DMS153 treated with DMSO at 0.1 percent for 48 hours (cell line): Measurements from ENCODE around the gene ATRNL1.

Experiments used
- DNase-seq: peaks from one replicate; lab custom pipeline; 2025; ENCODE audit not compliant: unreplicated experiment; lab: John Stamatoyannopoulos, UW

ATRNL1 gene

DNA sequence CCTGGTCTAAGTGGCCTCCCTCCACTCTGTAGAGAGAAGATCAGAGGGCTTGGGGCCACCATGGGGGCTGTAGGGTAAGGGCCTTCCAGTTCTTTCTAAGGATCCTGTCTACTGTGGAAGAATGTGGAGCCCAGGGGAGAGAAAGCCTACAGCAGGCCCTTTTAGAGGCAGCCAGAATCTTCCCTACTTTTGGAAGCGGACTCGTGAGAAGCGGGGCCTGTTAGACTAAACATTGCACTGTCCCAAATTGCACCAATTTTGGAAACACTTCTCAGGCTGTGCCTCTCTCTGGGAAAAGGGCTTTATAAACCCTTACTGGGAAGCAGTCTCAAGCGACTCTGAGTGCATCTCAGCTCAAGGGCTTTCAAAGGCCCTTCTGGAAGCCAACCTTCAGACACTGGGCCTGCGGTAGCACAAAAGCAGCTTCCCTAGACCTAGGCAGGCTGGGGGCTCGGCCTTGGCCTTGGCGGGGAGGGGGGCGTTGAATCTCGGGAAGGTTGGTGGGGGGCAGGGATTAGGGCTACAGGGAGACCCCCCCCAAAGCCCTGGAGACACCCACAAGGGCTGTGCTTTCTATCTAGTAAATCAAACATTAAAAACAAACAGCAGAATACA is 881.8 kb downstream of the ATRNL1 start:
- no peak for DNase-seq

DNA sequence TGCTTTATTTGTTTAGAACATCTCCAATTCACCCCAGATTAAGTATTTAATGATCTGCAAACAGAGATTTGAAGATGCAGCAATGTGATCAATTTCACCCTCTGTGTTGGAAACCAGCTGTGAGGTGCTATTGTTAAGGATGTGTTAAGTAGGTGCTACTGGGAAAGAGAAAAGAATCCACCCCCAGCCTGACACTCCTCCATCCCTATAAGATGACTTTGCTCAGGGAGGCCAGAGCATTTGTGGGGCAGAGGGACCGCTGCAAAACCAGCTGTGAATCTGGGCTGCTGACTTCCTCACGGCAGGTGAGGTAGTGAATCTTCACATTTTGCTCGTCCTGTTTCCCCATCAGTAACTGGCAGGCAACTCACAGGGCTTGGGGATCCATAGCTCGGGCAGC is 882.3 kb downstream of the ATRNL1 start:
- no peak for DNase-seq

DNA sequence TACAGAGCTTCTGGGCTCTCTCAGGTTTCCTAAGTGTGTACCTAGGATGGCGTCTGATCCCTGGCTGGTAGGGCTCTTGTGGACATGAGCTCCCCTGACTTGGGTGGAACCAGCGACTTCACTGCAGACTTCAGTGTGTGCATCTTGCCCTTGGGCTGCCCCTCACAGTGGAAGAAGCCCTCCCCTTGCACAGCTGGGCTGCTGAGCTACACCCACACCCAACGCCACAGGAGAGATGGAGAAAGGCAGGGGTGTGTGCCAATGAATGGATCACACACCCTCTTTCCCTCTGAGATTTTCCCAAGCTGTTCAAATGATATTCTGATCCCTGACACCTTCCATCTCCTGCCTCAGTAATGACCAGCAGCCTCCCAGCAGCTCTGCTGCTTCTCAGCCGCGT is 883.2 kb downstream of the ATRNL1 start:
- DNase-seq: no peak

DNA sequence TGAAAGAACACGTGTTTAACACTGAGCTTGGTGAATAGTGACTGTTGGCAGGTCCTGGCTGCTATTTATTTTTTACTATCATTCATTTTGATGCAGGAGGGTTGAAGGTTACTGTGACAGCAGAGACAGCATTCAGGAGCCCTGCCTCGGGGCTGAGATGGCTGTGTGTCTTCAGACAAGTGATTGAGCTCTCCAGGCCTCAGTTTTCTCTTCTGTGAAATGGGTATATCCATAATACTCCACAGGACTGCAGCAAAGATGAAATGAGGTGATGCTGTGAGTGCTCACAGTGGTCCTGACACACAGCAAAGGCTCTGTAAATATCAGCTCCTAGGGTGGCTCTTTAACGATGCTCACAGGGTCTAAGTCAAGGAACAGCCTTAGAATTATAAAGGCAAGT is 884.7 kb downstream of the ATRNL1 start:
- DNase-seq: no peak

DNA sequence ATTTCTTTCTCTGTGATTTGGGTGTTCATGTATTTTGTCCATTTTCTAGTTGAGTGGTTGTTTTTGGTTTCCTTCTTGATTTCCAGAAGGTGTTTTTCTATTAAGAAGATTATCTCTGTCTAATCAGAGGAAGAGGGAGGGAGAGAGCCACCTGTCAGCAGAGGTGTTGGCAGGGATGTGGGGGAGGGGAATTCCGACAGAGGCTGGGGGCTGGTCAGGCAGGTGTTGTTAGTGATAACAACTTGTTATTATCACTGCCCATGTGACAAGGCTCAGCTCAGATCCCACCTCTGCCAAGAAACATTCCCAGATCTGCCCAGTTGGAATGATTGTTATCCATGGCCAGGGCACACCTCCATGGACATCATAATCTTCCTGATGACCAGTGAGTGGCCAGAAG is 886.4 kb downstream of the ATRNL1 start:
- DNase-seq: no peak

DNA sequence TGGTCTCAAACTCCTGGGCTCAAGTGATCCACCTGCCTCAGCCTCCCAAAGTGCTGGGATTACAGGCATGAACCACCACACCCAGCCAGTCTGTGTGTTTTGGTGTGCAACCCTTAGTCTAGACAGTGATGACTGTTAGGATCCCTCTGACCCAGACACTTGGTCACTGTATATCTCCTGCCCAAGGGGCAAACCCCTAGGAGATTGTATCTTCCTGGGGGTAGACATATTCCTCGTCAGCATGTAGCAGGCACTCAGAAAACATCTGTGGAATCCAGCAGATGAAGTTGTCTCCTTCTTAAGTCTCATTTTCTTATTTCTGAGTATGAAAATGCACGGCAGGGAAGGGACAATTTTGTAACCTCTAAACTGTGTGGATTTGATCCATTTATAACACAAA is 887.3 kb downstream of the ATRNL1 start:
- no peak for DNase-seq

DNA sequence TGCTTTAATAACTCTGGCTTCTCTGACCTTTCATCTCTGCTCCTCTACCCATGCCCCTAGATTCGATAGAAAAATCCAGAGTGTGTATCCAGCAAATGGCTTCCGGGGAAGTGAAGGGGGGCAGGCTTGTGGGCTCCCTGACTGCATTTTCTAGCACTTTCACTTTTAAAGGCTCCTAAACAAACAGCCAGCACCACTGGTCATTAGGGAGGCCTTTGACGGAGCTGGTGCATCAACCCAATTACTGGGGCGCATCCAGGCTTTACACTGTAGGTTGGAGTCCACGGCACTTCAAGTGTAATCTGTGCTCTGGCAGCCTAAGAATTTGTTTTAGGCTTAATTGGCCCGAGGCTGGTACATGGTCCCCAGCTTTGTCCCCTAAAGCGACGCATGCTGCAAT is 887.9 kb downstream of the ATRNL1 start:
- no peak for DNase-seq

DNA sequence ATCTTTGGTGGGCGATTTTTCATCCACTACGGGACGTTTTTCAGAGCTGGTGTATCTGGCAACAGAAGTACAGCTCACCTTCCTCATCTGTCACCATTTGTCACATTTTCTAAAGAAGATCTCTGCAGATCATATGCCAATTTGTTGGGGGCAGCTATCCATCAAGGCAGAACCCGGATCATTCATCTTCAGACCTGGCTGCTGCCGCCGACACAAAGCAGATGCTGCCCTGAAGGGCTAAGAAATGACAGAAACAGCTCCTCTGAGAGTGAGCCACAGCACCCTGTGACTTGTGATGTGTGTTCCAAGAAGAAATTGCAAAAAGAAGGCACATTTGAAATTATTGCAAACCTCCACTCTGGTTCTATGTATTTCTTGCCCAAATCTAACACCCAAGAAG is 888.9 kb downstream of the ATRNL1 start:
- DNase-seq: no peak

DNA sequence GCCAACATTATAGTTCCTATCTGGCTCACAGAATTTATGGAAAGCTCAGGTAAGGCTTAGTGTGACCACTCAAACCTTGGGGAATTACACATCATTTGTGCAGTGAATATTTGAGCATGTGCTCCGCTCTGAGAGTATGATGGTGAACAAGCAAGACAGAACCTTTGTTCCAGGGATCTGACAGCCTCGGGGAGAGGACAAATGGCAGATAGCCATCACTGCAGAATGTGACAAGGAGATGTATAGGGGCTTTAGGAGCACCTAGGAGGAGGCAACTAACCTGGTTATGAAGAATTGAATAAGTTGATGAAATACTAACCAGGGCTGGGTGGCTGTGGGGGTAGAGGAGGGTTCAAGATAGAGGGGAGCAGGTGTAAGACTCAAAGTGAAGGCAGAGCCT is 889.4 kb downstream of the ATRNL1 start:
- DNase-seq: no peak

DNA sequence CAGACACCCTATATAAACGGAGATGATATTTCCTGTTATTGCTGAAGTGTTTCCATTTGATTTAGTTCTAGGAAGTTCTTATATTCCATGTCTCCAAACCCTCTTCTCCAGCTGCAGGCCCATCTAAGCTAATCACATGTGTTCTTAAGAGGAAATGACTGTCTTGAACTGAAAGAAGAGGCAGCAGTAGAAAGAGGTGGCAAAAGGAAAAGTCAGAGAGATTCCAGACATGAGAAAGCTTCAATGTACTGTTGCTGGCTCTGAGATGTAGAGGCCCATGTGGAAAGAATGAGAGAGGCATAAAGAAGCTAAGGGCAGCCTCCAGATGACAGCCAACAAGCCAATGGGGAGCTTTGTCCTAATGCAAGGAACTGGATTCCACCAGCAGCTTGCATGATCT is 892.6 kb downstream of the ATRNL1 start:
- DNase-seq: no peak

DNA sequence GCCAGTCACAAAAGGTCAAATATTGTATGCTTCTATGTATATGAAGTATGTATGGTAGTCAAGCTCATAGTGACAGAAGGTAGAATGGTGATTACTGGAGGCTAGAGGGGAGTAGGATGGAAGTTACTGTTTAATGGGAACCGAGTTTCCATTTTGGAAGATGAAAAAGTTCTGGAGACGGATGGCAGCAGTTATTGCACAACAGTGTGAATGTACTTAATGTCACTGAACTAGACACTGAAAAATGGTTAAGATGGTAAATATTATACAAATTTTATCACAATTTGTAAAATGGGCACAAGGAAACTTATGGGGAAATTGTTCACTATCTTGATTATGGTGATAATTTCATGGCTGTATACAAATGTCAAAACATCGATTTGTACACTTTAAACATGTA is 895.2 kb downstream of the ATRNL1 start:
- DNase-seq: no peak

DNA sequence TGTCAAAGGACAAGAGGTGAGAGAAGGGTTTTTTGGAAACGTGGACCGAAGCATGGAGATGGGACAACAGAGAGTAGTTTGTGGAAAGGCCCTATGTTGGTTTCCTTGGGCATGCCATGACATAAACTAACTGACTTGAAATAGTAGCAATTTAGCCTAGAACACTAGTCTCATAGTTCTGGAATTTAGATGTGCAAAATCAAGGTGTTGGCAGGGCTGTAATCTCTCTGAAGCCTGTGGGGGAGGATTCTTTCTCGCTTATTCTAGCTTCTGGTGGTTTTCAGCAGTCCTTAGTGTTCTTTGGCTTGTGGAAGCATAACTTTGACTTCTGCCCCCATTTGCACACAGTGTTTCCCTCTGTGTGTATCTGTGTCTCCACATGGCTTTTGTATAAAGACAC is 896.5 kb downstream of the ATRNL1 start:
- DNase-seq: no peak

DNA sequence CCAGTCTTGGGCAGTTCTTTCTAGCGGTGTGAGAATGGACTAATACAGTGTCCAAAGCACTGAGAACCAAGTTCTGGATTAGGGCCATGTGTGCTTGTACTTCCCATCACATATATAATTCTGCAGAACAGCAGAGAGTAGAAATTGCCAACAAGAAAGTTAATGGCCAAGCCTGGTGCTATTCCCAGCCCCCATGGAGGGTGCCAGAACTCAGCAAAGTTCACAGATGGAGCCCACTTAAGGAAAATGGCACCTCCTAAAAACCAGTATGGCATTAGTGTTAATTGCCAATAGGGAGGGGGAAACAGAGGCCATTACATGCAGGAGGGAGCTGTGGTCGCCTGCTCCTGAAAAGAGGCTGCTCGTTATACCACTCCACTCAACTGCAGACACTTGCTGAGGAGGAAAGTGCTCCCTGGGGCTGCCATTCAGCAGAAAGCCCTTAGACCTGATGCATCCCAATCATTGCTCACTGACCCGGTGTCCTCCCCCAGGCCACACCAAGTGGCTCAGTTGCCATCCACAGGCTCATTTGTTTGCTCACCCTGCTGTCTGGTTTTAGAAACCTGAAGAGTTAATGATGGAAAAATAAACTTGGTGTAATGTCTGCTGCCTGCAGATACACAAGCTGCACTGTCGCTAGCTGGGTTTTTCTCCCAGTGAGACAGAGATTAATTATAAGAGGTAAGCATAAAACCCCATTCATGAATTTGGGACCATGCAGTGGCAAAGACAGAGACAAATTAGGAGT is 899.2 kb downstream of the ATRNL1 start:
- no peak for DNase-seq

DNA sequence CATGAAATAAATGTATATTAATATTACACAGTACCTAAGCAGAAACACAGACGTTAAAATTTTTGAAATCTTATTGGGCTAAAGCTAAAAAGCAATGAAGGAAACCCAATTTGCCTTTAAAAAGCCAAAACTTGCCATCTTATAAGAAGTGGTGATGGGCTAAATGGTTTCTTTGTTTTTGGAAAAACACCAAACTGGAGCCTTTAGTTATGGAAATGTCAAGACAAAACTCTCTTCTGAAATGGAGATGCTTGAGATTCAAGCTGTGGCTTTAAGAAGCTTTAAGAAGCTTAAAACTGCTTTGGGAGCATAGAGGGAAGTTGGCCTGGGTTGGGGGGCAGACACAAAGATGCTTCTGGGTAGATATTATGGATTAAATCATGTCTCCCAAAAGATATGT is 902.9 kb downstream of the ATRNL1 start:
- DNase-seq: no peak

DNA sequence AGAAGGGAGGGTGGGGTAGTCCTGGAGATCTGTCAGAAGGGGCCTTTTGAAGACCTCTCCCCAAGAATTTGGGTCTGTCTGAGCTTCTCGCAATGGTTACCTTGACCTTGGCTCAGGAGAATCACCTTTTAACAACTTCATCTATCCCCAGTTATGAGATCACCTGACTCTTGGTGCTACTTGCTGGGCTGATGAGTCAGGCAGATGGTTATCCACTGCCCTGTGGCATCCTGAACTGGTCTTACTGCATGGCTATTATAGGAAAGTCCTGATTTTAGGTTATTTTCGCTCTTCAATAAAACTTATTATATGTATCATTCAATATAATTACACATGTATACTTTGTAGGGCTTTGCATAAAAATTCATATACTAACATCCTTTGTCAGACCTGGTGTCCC is 905.1 kb downstream of the ATRNL1 start:
- DNase-seq: no peak
